Activated naive CD8-positive, alpha-beta T cell treated with anti-CD3 and anti-CD28 coated beads, Interleukin-2, amount 50 U/mL, for 24 hours (primary cell): ENCODE results near the gene MASP2.
"Not testable (repeated sequence)": the region's sequence is repeated elsewhere in the genome, so short reads cannot be mapped to it uniquely, and the experiment has no call there.

Source experiments
- ATAC-seq: fragments of 150-1000 bp; cut with Tn5 transposase; one replicate; pipeline ENCODE4 v1.10.0; 2021
- DNase-seq: peaks from one replicate; pipeline ENCODE4 v3.0.0; 2021
- H3K27ac Mint-ChIP-seq: one replicate; pipeline ENCODE4 v1.8.0; 2021; ENCODE audit warnings: mild to moderate bottlenecking, mixed read lengths
- H3K27me3 Mint-ChIP-seq: one replicate; pipeline ENCODE4 v1.8.0; 2021; ENCODE audit warnings: mixed read lengths
- H3K36me3 Mint-ChIP-seq: one replicate; pipeline ENCODE4 v1.8.0; 2021; ENCODE audit warnings: low read depth, mixed read lengths
- H3K4me1 Mint-ChIP-seq: one replicate; pipeline ENCODE4 v1.8.0; 2021; ENCODE audit warnings: mixed read lengths
- H3K4me3 Mint-ChIP-seq: one replicate; pipeline ENCODE4 v1.8.0; 2021; ENCODE audit warnings: mild to moderate bottlenecking, moderate library complexity, mixed read lengths
- H3K9me3 Mint-ChIP-seq: one replicate; pipeline ENCODE4 v1.8.0; 2021; ENCODE audit warnings: mixed read lengths

MASP2 gene

GRCh38 chr1:10996100-10996499 is 50.9 kb downstream of the MASP2 start:
- Mint-ChIP-seq H3K27me3 (no peaks in the 10 kb centered on the region), H3K27ac (no peak overlapping the region), H3K9me3 (peaks cover 10% of the 10 kb centered on the region)

DNA sequence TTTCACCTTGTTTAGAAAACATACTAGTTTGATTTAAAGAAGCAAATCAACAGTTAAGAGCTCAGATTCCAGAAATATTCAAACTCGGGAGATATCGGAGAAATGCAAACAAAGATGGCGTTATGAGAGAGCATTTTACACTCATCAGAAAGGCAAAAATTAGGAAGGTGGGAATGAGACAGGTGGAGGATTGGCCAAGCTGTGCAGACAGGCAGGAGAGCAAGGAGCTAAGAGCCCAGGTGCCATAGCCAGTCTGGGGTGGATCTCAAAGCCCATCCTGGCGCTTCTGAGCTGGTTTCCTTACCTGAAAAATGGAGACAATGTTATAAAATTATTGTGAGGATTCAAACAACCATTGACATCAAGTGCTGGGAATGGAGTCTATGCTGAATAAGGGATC is 54.2 kb downstream of the MASP2 start:
- Mint-ChIP-seq H3K36me3 (no peaks in the 10 kb centered on the region), H3K4me1 (no peaks in the 10 kb centered on the region), H3K9me3 (no peaks in the 10 kb centered on the region), H3K27ac (no peak overlapping the region), H3K4me3 (no peak overlapping the region), H3K27me3 (no peaks in the 10 kb centered on the region)
- DNase-seq, result no peak
- ATAC-seq, result no peak

More at GRCh38 chr1:10996100-10996499, 50.9 kb downstream of the MASP2 start:
- DNase-seq, result no peak
- Mint-ChIP-seq H3K36me3 (no peaks in the 10 kb centered on the region), H3K4me3 (no peak overlapping the region), H3K4me1 (no peaks in the 10 kb centered on the region)
- no peak for ATAC-seq

DNA sequence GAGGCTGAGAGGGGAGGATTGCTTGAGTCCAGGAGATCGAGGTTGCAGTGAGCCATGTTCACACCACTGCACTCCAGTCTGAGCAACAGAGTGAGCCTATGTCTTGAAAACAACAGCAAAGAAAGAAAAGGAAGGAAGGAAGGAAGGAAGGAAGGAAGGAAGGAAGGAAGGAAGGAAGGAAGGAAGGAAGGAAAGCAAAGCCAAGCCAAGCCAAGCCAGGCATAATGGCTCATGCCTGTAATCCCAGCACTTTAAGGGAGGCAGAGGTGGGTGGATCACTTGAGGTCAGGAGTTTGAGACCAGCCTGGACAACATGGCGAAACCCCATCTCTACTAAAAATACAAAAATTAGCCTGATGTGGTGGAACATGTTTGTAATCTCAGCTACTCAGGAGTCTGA is 55.0 kb downstream of the MASP2 start:
- H3K4me1 Mint-ChIP-seq, H3K27me3 Mint-ChIP-seq, H3K36me3 Mint-ChIP-seq, ATAC-seq, H3K9me3 Mint-ChIP-seq, H3K27ac Mint-ChIP-seq, DNase-seq, H3K4me3 Mint-ChIP-seq: not testable (repeated sequence)

- Mint-ChIP-seq H3K27ac (no peak overlapping the region), H3K4me1 (peaks cover 5% of the 10 kb centered on the region), H3K27me3 (peaks cover 5% of the 10 kb centered on the region), H3K4me3 (no peak overlapping the region), H3K9me3 (no peaks in the 10 kb centered on the region), H3K36me3 (no peaks in the 10 kb centered on the region)
- no peak for ATAC-seq
- no peak for DNase-seq
Observed at GRCh38 chr1:10990828-10991227, 56.2 kb downstream of the MASP2 start.

DNA sequence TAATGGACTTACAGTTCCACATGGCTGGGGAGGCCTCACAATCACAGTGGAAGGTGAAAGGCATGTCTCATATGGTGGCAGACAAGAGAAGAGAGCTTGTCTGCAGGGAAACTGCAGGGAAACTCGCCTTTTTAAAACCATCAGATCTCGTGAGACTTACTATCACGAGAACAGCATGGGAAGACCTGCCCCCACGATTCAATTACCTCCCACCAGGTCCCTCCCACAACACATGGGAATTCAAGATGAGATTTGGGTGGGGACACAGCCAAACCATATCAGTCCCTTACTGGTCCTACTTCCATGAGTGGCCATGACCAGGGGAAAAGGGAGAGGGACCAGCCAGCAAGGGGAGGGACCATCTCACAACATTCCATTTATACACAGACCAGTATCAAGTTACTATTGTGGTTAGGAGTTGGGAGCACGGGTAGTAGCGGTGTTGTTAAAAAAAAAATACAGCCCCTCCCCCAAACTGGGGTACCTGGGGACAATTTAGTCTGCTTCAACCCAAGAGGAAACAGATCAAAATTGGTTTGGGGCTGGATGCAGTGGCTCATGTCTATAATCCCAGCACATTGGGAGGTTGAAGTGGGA is 57.0 kb downstream of the MASP2 start:
- not testable (repeated sequence) for H3K27me3 Mint-ChIP-seq, ATAC-seq, H3K27ac Mint-ChIP-seq, H3K9me3 Mint-ChIP-seq, H3K4me1 Mint-ChIP-seq, DNase-seq, H3K4me3 Mint-ChIP-seq, H3K36me3 Mint-ChIP-seq

- H3K36me3 Mint-ChIP-seq, result no peaks in the 10 kb centered on the region
Observed at GRCh38 chr1:10989095-10989494, 57.9 kb downstream of the MASP2 start.

GRCh38 chr1:10987840-10988417 is 59.1 kb downstream of the MASP2 start:
- Mint-ChIP-seq H3K4me3 (no peak overlapping the region), H3K36me3 (no peaks in the 10 kb centered on the region), H3K27ac (no peak overlapping the region), H3K27me3 (peaks cover 5% of the 10 kb centered on the region), H3K9me3 (no peaks in the 10 kb centered on the region), H3K4me1 (peaks cover 10% of the 10 kb centered on the region)
- DNase-seq (no peak), ATAC-seq (no peak)

More at GRCh38 chr1:10989095-10989494, 57.9 kb downstream of the MASP2 start:
- no peak overlapping the region for H3K4me3 Mint-ChIP-seq
- peaks cover 10% of the 10 kb centered on the region for H3K4me1 Mint-ChIP-seq
- no peak overlapping the region for H3K27ac Mint-ChIP-seq
- ATAC-seq (no peak), DNase-seq (no peak)
- H3K27me3 Mint-ChIP-seq, result peaks cover 5% of the 10 kb centered on the region
- no peaks in the 10 kb centered on the region for H3K9me3 Mint-ChIP-seq

DNA sequence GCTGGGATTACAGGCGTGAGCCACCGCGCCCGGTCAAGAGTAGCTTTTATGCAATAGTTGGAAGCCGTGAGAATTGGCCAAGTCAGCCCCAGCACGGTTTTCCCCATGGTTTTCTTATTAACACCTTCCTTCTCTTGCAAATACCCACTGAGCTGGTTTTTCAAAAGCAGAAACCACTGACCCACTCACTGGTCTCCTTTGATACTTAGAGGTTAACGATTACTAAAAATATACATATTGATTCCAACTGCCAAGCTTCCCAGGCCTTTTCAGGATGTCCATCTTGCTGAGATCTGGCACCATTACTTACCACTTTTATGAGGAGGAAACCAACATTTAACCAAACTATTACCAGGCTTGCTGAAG is 60.5 kb downstream of the MASP2 start:
- DNase-seq, result no peak
- no peaks in the 10 kb centered on the region for H3K9me3 Mint-ChIP-seq
- H3K36me3 Mint-ChIP-seq, result no peaks in the 10 kb centered on the region
- H3K27me3 Mint-ChIP-seq, result peaks cover 8% of the 10 kb centered on the region
- no peak overlapping the region for H3K4me3 Mint-ChIP-seq
- H3K27ac Mint-ChIP-seq, result no peak overlapping the region
- peaks cover 10% of the 10 kb centered on the region for H3K4me1 Mint-ChIP-seq
- no peak for ATAC-seq

GRCh38 chr1:10980841-10981727 is 66.0 kb downstream of the MASP2 start:
- DNase-seq (no peak), ATAC-seq (no peak)
- peaks cover 7% of the 10 kb centered on the region for H3K4me1 Mint-ChIP-seq
- peaks cover 35% of the 10 kb centered on the region for H3K27me3 Mint-ChIP-seq
- no peaks in the 10 kb centered on the region for H3K36me3 Mint-ChIP-seq
- H3K9me3 Mint-ChIP-seq, result no peaks in the 10 kb centered on the region
- H3K27ac Mint-ChIP-seq, result no peak overlapping the region
- no peak overlapping the region for H3K4me3 Mint-ChIP-seq

GRCh38 chr1:10980094-10980577 is 66.9 kb downstream of the MASP2 start:
- H3K4me1 Mint-ChIP-seq, result no peaks in the 10 kb centered on the region
- DNase-seq (no peak), ATAC-seq (no peak)
- peaks cover 33% of the 10 kb centered on the region for H3K27me3 Mint-ChIP-seq
- H3K36me3 Mint-ChIP-seq, result no peaks in the 10 kb centered on the region
- no peak overlapping the region for H3K4me3 Mint-ChIP-seq
- no peaks in the 10 kb centered on the region for H3K9me3 Mint-ChIP-seq
- H3K27ac Mint-ChIP-seq, result no peak overlapping the region

- H3K27ac Mint-ChIP-seq, result no peak overlapping the region
- H3K27me3 Mint-ChIP-seq, result peaks cover 33% of the 10 kb centered on the region
- H3K4me3 Mint-ChIP-seq, result no peak overlapping the region
- no peaks in the 10 kb centered on the region for H3K9me3 Mint-ChIP-seq
- H3K36me3 Mint-ChIP-seq, result no peaks in the 10 kb centered on the region
- ATAC-seq (no peak), DNase-seq (no peak)
- H3K4me1 Mint-ChIP-seq, result no peaks in the 10 kb centered on the region
Observed at GRCh38 chr1:10979483-10979920, 67.5 kb downstream of the MASP2 start.

DNA sequence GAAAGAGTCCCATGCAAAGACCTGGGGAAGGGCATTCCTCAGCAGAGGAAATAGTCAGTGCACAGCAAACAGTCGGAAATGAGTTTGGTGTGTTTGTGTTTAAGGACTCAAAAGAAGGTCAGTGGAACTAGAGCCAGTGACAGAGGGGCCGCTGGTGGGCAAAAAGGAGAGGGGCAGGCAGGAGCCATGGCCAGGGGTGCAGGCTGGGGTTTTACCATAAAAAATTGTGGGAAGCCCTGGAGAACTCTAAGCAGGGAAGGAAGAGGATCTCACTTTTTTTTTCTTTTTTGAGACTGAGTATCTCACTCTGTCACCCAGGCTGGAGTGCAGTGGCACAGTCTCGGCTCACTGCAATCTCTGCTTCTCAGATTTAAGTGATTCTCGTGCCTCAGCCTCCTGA is 68.3 kb downstream of the MASP2 start:
- Mint-ChIP-seq H3K4me1 (no peaks in the 10 kb centered on the region), H3K9me3 (no peaks in the 10 kb centered on the region), H3K27ac (no peak overlapping the region), H3K4me3 (no peak overlapping the region), H3K36me3 (no peaks in the 10 kb centered on the region), H3K27me3 (peaks cover 33% of the 10 kb centered on the region)
- no peak for ATAC-seq
- DNase-seq, result no peak
